Esophagus squamous epithelium (tissue), 5 donors: Measurements from ENCODE around the gene NOP53. TPM values are rescaled to one million over a fixed set of nuclear protein-coding genes. Genes with fewer than 3 reads are reported as not detected.
"Not testable (repeated sequence)": the region's sequence is repeated elsewhere in the genome, so short reads cannot be mapped to it uniquely, and the experiment has no call there.

Experiments
- DNase-seq: peaks from one replicate; lab custom pipeline; 2025; lab: John Stamatoyannopoulos, UW
- H3K27ac ChIP-seq, 4 donors: fragments of 200-600 bp; sonication (generic); one replicate each; pipeline ENCODE4 v1.5.1; 2016 to 2019; ENCODE audit warnings: mild to moderate bottlenecking in 1 of 4
- H3K27me3 ChIP-seq, 4 donors: fragments of 200-600 bp; sonication (generic); 1 replicate in 3 of 4; 2 replicates in 1 of 4; pipeline versions ENCODE4 v1.5.1 to v1.6.0; 2017 to 2021; ENCODE audit warnings: antibody characterized with exemption in 1 of 4
- H3K36me3 ChIP-seq, 3 donors: fragments of 200-600 bp; sonication (generic); one replicate each; pipeline ENCODE4 v1.5.1; 2016 to 2019
- H3K4me1 ChIP-seq, 3 donors: fragments of 200-600 bp; sonication (generic); one replicate each; pipeline ENCODE4 v1.5.1; 2017 to 2019
- H3K4me3 ChIP-seq, 4 donors: fragments of 200-600 bp; sonication (generic); 1 replicate in 3 of 4; 2 replicates in 1 of 4; pipeline ENCODE4 v1.5.1; 2016 to 2019; ENCODE audit warnings: mild to moderate bottlenecking in 2 of 4, moderate library complexity in 1 of 4
- H3K9me3 ChIP-seq, 3 donors: fragments of 200-600 bp; sonication (generic); one replicate each; pipeline ENCODE4 v1.5.1; 2016 to 2019
- CTCF ChIP-seq, 6 experiments: fragments of 450-650 bp in 4 of 6; fragments of 200-600 bp in 2 of 6; sonication (generic) in 2 of 6; IDR thresholded peaks; one replicate each; pipeline ENCODE4 v1.5.1; 2016 to 2019; ENCODE audit warnings: antibody characterized with exemption in 6 of 6, mild to moderate bottlenecking in 4 of 6, moderate library complexity in 4 of 6
- POLR2A ChIP-seq, 4 donors: fragments of 450-650 bp; IDR thresholded peaks; one replicate each; pipeline ENCODE4 v1.6.1; 2017; ENCODE audit warnings: antibody characterized with exemption in 4 of 4, mild to moderate bottlenecking in 4 of 4, moderate library complexity in 3 of 4
- WGBS, 2 donors: methylation state at CpG; one replicate each; pipeline ENCODE4 v1.1.5; 2018; 5-methylcytosine and 5-hydroxymethylcytosine counted together
- intact Hi-C: fragments of 100-400 bp; cut with DNase I; formaldehyde crosslinking; loops from one replicate; pipeline ENCODE4 v1.15.0; 2022
- total RNA-seq, 4 donors: library from RNA; depleted of rRNA; stranded (reverse); fragments of >200 nt; gene quantifications; one replicate each; pipeline ENCODE4 v1.1.0, GENCODE V29; 2016
- donor health status: DM: yes; HTN: yes; CAD: no.

Gene NOP53
- total RNA-seq, 4 donors from 2014 or later = 118 to 522 (median 268) TPM

- Histone ChIP-seq H3K27me3 (no peaks in the 10 kb centered on the region), H3K27ac (peak overlapping the region in 3 of 4 donors; percentile 58 to 100 (median 70)), H3K36me3 (peaks cover 19 to 64% (median 38%) of the 10 kb centered on the region in 3 donors), H3K9me3 (no peaks in the 10 kb centered on the region), H3K4me1 (peaks cover 25 to 56% (median 42%) of the 10 kb centered on the region in 3 donors), H3K4me3 (peak overlapping the region in 1 of 4 donors; percentile 92)
- intact Hi-C loops = no loop called here
- no peak for DNase-seq
- no peak for TF ChIP-seq POLR2A (IDR thresholded peaks at IDR 0.05)
- 40 to 54% methylated on average over 7 to 9 of the region's 9 CpGs for WGBS, 2 donors
These were observed 36.4 kb downstream of the NOP53 start for GRCh38 chr19:47781590-47782262.

GRCh38 chr19:47786566-47786965, 41.2 kb downstream of the NOP53 start:
- no peak for TF ChIP-seq POLR2A (IDR thresholded peaks at IDR 0.05)
- TF ChIP-seq CTCF (IDR thresholded peaks at IDR 0.05) = no peak
- Histone ChIP-seq H3K27ac (no peak overlapping the region), H3K4me3 (no peak overlapping the region), H3K27me3 (no peaks in the 10 kb centered on the region), H3K4me1 (peaks cover 0 to 44% (median 15%) of the 10 kb centered on the region in 3 donors), H3K36me3 (peaks cover 12 to 55% (median 30%) of the 10 kb centered on the region in 3 donors), H3K9me3 (no peaks in the 10 kb centered on the region)
- DNase-seq = no peak
- WGBS, 2 donors = 83 to 90% methylated on average over 2 to 5 of the region's 7 CpGs
- intact Hi-C loops = loop anchor here (5.0 kb wide), 1 partner anchor 74 kb away; the partner anchor contains the start of gene EHD2

- intact Hi-C loops = loop anchor here (5.0 kb wide), 1 partner anchor 75 kb away; the partner anchor contains the start of gene EHD2
- H3K27me3 ChIP-seq, H3K9me3 ChIP-seq, H3K4me3 ChIP-seq, H3K27ac ChIP-seq, DNase-seq: not testable (repeated sequence)
- Histone ChIP-seq H3K4me1 (peaks cover 0 to 36% (median 9%) of the 10 kb centered on the region in 3 donors), H3K36me3 (peaks cover 12 to 47% (median 30%) of the 10 kb centered on the region in 3 donors)
- 78 to 89% methylated on average over 10 of the region's 10 CpGs for WGBS, 2 donors
These were observed 42.0 kb downstream of the NOP53 start for GRCh38 chr19:47787307-47787706.

- H3K27me3 ChIP-seq, H3K27ac ChIP-seq, H3K4me3 ChIP-seq, H3K9me3 ChIP-seq, DNase-seq: not testable (repeated sequence)
- intact Hi-C loops = loop anchor here (5.0 to 10.0 kb wide), 2 partner anchors 78 to 355 kb away; partner anchors contain the start of gene EHD2
- WGBS, 2 donors = 76 to 79% methylated on average over 13 of the region's 13 CpGs
- Histone ChIP-seq H3K4me1 (peaks cover 0 to 31% (median 6%) of the 10 kb centered on the region in 3 donors), H3K36me3 (peaks cover 4 to 22% (median 10%) of the 10 kb centered on the region in 3 donors)
These were observed 44.5 kb downstream of the NOP53 start for GRCh38 chr19:47789811-47790210.

GRCh38 chr19:47790398-47790814, 45.1 kb downstream of the NOP53 start:
- intact Hi-C loops = loop anchor here (10.0 kb wide), 1 partner anchor 356 kb away; no protein-coding TSS in a partner anchor
- Histone ChIP-seq H3K9me3 (no peaks in the 10 kb centered on the region), H3K27me3 (no peaks in the 10 kb centered on the region), H3K36me3 (peaks cover 4 to 16% (median 5%) of the 10 kb centered on the region in 3 donors), H3K4me1 (peaks cover 0 to 31% (median 6%) of the 10 kb centered on the region in 3 donors), H3K4me3 (no peak overlapping the region), H3K27ac (no peak overlapping the region)
- no peak for DNase-seq
- 0 to 33% methylated on average over 1 to 2 of the region's 10 CpGs for WGBS, 2 donors
- no peak for TF ChIP-seq POLR2A (IDR thresholded peaks at IDR 0.05)
- TF ChIP-seq CTCF (IDR thresholded peaks at IDR 0.05) = peak; percentile 62 to 88 (median 72)

- peaks cover 0 to 22% (median 6%) of the 10 kb centered on the region in 3 donors for H3K4me1 ChIP-seq
- no peaks in the 10 kb centered on the region for H3K9me3 ChIP-seq
- no peak for DNase-seq
- H3K36me3 ChIP-seq = no peaks in the 10 kb centered on the region
- intact Hi-C loops = loop anchor here (10.0 kb wide), 1 partner anchor 358 kb away; no protein-coding TSS in a partner anchor
- WGBS, 2 donors = 85 to 100% methylated on average over 1 of the region's 1 CpG
- no peak overlapping the region for H3K27ac ChIP-seq
- H3K4me3 ChIP-seq = no peak overlapping the region
- TF ChIP-seq POLR2A (IDR thresholded peaks at IDR 0.05) = no peak
- TF ChIP-seq CTCF (IDR thresholded peaks at IDR 0.05) = no peak
- H3K27me3 ChIP-seq = no peaks in the 10 kb centered on the region
These were observed 47.3 kb downstream of the NOP53 start for GRCh38 chr19:47792616-47793015.
